ENCODE results near the gene CHST15. TPM values are rescaled to one million over a fixed set of nuclear protein-coding genes. Genes with fewer than 3 reads are reported as not detected.

Gene CHST15
- total and polyA plus RNA-seq, 4 donors = 2.9 to 16.5 (median 6.4) TPM

- Histone ChIP-seq H3K4me1 (ENCODE audit: control insufficient read depth in 4 of 4, insufficient read depth in 4 of 4, low read length in 3 of 4) (peaks cover 0 to 7% (median 1%) of the 10 kb centered on the region in 4 donors), H3K27ac (ENCODE audit: low read depth in 1 of 2, low read length in 2 of 2) (no peak overlapping the region)
- 67% methylated on average over 3 of the region's 3 CpGs for WGBS
Observed at GRCh38 chr10:124068929-124069328, 24.5 kb downstream of the CHST15 start.

DNA sequence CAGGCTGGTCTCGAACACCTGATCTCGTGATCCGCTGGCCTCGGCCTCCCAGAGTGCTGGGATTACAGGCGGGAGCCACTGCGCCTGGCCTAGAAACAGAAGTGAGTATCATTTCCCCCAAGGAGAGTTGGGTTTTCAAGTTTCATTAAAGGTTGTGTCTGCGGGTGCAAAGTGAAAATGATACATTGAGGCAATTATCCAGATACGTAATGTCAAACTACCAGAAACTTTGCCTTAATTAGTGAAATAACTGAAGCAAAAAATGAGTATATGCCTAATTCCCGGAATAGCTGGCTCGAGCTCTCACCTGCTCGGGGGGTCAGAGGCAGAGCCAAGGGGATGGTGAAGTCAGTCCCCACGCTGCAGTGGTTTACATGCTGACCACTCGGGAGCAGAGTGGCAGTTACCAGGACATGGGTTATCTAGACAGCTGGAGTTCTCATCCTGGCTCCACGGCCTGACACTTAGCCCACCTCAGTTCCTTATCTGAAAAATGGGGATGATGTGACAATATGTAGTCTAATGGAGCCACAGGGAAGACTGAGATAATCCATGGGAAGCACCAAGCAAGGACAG lies 25.5 kb downstream of the CHST15 start:
- Histone ChIP-seq H3K4me1 (ENCODE audit: control insufficient read depth in 4 of 4, insufficient read depth in 4 of 4, low read length in 3 of 4) (peaks cover 0 to 6% (median 1%) of the 10 kb centered on the region in 4 donors), H3K36me3 (ENCODE audit: control insufficient read depth in 4 of 4, insufficient read depth in 3 of 4, low read depth in 1 of 4, low read length in 3 of 4) (no peaks in the 10 kb centered on the region), H3K27ac (ENCODE audit: low read depth in 1 of 2, low read length in 2 of 2) (no peak overlapping the region), H3K4me3 (ENCODE audit: low read depth in 1 of 3, low read length in 3 of 3) (no peak overlapping the region), H3K27me3 (ENCODE audit: control insufficient read depth in 4 of 4, insufficient read depth in 4 of 4, low read length in 3 of 4) (no peaks in the 10 kb centered on the region), H3K9ac (ENCODE audit: low read depth in 1 of 2, low read length in 2 of 2) (no peak overlapping the region), H3K9me3 (ENCODE audit: control insufficient read depth in 4 of 4, low read length in 3 of 4) (no peaks in the 10 kb centered on the region)
- WGBS = 85% methylated on average over 14 of the region's 14 CpGs
- DNase-seq (ENCODE audit: low spot score) = no peak
- TF ChIP-seq GABPA (IDR thresholded peaks at IDR 0.05 in 1 of 2, conservative IDR thresholded peaks at IDR 0.05 in 1 of 2) (no peak), JUND (IDR thresholded peaks at IDR 0.05) (no peak), HNF4G (IDR thresholded peaks at IDR 0.05) (no peak), MAX (IDR thresholded peaks at IDR 0.05) (no peak), YY1 (IDR thresholded peaks at IDR 0.05) (no peak), RXRA (IDR thresholded peaks at IDR 0.05) (no peak), FOXA1 (IDR thresholded peaks at IDR 0.05) (no peak), ATF3 (IDR thresholded peaks at IDR 0.05) (no peak), NR2F2 (IDR thresholded peaks at IDR 0.05) (no peak), HNF4A (conservative IDR thresholded peaks at IDR 0.05) (no peak), EGR1 (IDR thresholded peaks at IDR 0.05; ENCODE audit: low read depth in 2 of 2) (no peak), SP1 (IDR thresholded peaks at IDR 0.05) (no peak)
- TF ChIP-seq, protein P1, sequence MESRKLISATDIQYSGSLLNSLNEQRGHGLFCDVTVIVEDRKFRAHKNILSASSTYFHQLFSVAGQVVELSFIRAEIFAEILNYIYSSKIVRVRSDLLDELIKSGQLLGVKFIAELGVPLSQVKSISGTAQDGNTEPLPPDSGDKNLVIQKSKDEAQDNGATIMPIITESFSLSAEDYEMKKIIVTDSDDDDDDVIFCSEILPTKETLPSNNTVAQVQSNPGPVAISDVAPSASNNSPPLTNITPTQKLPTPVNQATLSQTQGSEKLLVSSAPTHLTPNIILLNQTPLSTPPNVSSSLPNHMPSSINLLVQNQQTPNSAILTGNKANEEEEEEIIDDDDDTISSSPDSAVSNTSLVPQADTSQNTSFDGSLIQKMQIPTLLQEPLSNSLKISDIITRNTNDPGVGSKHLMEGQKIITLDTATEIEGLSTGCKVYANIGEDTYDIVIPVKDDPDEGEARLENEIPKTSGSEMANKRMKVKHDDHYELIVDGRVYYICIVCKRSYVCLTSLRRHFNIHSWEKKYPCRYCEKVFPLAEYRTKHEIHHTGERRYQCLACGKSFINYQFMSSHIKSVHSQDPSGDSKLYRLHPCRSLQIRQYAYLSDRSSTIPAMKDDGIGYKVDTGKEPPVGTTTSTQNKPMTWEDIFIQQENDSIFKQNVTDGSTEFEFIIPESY (IDR thresholded peaks at IDR 0.05) = no peak
- TF ChIP-seq, protein P2, sequence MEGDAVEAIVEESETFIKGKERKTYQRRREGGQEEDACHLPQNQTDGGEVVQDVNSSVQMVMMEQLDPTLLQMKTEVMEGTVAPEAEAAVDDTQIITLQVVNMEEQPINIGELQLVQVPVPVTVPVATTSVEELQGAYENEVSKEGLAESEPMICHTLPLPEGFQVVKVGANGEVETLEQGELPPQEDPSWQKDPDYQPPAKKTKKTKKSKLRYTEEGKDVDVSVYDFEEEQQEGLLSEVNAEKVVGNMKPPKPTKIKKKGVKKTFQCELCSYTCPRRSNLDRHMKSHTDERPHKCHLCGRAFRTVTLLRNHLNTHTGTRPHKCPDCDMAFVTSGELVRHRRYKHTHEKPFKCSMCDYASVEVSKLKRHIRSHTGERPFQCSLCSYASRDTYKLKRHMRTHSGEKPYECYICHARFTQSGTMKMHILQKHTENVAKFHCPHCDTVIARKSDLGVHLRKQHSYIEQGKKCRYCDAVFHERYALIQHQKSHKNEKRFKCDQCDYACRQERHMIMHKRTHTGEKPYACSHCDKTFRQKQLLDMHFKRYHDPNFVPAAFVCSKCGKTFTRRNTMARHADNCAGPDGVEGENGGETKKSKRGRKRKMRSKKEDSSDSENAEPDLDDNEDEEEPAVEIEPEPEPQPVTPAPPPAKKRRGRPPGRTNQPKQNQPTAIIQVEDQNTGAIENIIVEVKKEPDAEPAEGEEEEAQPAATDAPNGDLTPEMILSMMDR (IDR thresholded peaks at IDR 0.05; ENCODE audit: low read depth, low read length, missing input control) = no peak

More at GRCh38 chr10:124068929-124069328, 24.5 kb downstream of the CHST15 start:
- no peak overlapping the region for H3K9ac ChIP-seq (ENCODE audit: low read depth in 1 of 2, low read length in 2 of 2)
- TF ChIP-seq RXRA (IDR thresholded peaks at IDR 0.05) (no peak), SP1 (IDR thresholded peaks at IDR 0.05) (no peak), EGR1 (IDR thresholded peaks at IDR 0.05; ENCODE audit: low read depth in 2 of 2) (no peak), JUND (IDR thresholded peaks at IDR 0.05) (no peak), TAF1 (conservative IDR thresholded peaks at IDR 0.05) (no peak), RAD21 (IDR thresholded peaks at IDR 0.05) (no peak)
- TF ChIP-seq, protein P1 (IDR thresholded peaks at IDR 0.05) = no peak
- H3K36me3 ChIP-seq (ENCODE audit: control insufficient read depth in 4 of 4, insufficient read depth in 3 of 4, low read depth in 1 of 4, low read length in 3 of 4) = no peaks in the 10 kb centered on the region
- H3K9me3 ChIP-seq (ENCODE audit: control insufficient read depth in 4 of 4, low read length in 3 of 4) = no peaks in the 10 kb centered on the region
- no peak overlapping the region for H3K4me3 ChIP-seq (ENCODE audit: low read depth in 1 of 3, low read length in 3 of 3)
- peaks cover 0 to 3% (median 1%) of the 10 kb centered on the region in 4 donors for H3K27me3 ChIP-seq (ENCODE audit: control insufficient read depth in 4 of 4, insufficient read depth in 4 of 4, low read length in 3 of 4)
- DNase-seq (ENCODE audit: low spot score) = no peak
